Upper lobe of left lung (tissue), 6 donors: ENCODE data around the gene PPM1F. TPM values are rescaled to one million over a fixed set of nuclear protein-coding genes. Genes with fewer than 3 reads are reported as not detected.
"Not testable (repeated sequence)": the region's sequence is repeated elsewhere in the genome, so short reads cannot be mapped to it uniquely, and the experiment has no call there.

Experiments
- ATAC-seq, 2 donors: fragments of 200-7000 bp; cut with Tn5 transposase; one replicate each; pipeline ENCODE4 v1.9.1; 2022; ENCODE audit warnings: mild to moderate bottlenecking in 2 of 2, moderate library complexity in 2 of 2; ENCODE audit not compliant: low FRiP score in 2 of 2
- DNase-seq, 2 donors: peaks; one replicate each; pipeline ENCODE4 v3.0.0-alpha.2; 2019 to 2020
- H3K27ac ChIP-seq, 4 donors: fragments of 200-600 bp; sonication (generic); one replicate each; pipeline ENCODE4 v1.5.1; 2016 to 2019
- H3K27me3 ChIP-seq, 4 donors: fragments of 200-600 bp; sonication (generic); one replicate each; pipeline ENCODE4 v1.5.1; 2017 to 2019
- H3K36me3 ChIP-seq, 4 donors: fragments of 200-600 bp; sonication (generic); one replicate each; pipeline ENCODE4 v1.5.1; 2016 to 2019
- H3K4me1 ChIP-seq, 4 donors: fragments of 200-600 bp; sonication (generic); one replicate each; pipeline ENCODE4 v1.5.1; 2018 to 2019
- H3K4me3 ChIP-seq, 4 donors: fragments of 200-600 bp; sonication (generic); one replicate each; pipeline ENCODE4 v1.5.1; 2017 to 2019; ENCODE audit warnings: mild to moderate bottlenecking in 2 of 4, moderate library complexity in 1 of 4
- H3K9me3 ChIP-seq, 4 donors: fragments of 200-600 bp; sonication (generic); one replicate each; pipeline ENCODE4 v1.5.1; 2018 to 2019
- EP300 ChIP-seq, 4 donors: sonication (generic); formaldehyde crosslinking; IDR thresholded peaks; one replicate each; pipeline ENCODE4 v1.5.1; 2017; ENCODE audit warnings: antibody characterized with exemption in 4 of 4, control low read depth in 2 of 4
- POLR2A ChIP-seq, 4 donors: fragments of 450-650 bp; IDR thresholded peaks; one replicate each; pipeline ENCODE4 v1.5.1; 2016 to 2017; ENCODE audit warnings: antibody characterized with exemption in 4 of 4, mild to moderate bottlenecking in 2 of 4
- POLR2AphosphoS5 ChIP-seq, 2 donors: sonication (generic); formaldehyde crosslinking; IDR thresholded peaks; one replicate each; pipeline ENCODE4 v1.5.1; 2017; ENCODE audit warnings: antibody characterized with exemption in 2 of 2
- WGBS, 2 donors: methylation state at CpG; one replicate each; pipeline ENCODE4 v1.1.5; 2017 to 2018; 5-methylcytosine and 5-hydroxymethylcytosine counted together
- total RNA-seq, 6 donors: library from RNA; depleted of rRNA in 4 of 6; stranded (reverse); fragments of >200 nt in 4 of 6; gene quantifications; one replicate each; pipeline versions ENCODE4 v1.1.0 to v1.2.1, GENCODE V29; 2016 to 2021
- TF ChIP-seq, protein P1 (sequence below), 6 experiments: fragments of 450-650 bp in 4 of 6; fragments of 200-600 bp in 2 of 6; sonication (generic) in 2 of 6; IDR thresholded peaks; one replicate each; pipeline ENCODE4 v1.5.1; 2016 to 2019; ENCODE audit warnings: antibody characterized with exemption in 6 of 6
- donor health status: DM: no; HTN: no; CAD: no; lungs with moderate emphysema.
- donor health status: DM: no; HTN: yes; CAD: no; lungs with severe emphysema.

The PPM1F gene
- total RNA-seq, 6 donors from 2014 or later = 21.0 to 85.3 (median 33.2) TPM

DNA sequence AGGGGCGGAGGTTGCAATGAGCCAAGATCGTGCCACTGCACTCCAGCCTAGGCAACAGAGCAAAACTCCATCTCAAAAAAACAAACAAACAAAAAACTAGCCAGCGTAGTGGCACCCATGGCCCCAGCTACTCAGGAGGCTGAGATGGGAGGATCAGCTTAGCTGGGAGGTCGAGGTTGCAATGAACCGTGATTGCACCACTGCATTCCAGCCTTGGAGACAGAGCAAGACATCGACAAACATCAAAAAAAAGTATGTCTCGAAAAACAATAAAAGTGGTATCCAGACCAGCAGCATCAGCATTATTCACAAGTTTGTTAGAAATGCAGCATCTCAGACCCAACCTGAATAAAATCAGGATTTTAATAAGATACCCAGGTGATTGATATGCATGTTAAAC lies 79.0 kb downstream of the PPM1F start:
- Histone ChIP-seq H3K4me1 (peaks cover 0 to 8% (median 1%) of the 10 kb centered on the region in 4 donors), H3K36me3 (no peaks in the 10 kb centered on the region), H3K4me3 (no peak overlapping the region), H3K9me3 (no peaks in the 10 kb centered on the region), H3K27me3 (no peaks in the 10 kb centered on the region), H3K27ac (no peak overlapping the region)
- WGBS, 2 donors = 90 to 95% methylated on average over 7 of the region's 7 CpGs
- TF ChIP-seq EP300 (IDR thresholded peaks at IDR 0.05) (no peak), POLR2AphosphoS5 (IDR thresholded peaks at IDR 0.05) (no peak), POLR2A (IDR thresholded peaks at IDR 0.05) (no peak)
- TF ChIP-seq, protein P1, sequence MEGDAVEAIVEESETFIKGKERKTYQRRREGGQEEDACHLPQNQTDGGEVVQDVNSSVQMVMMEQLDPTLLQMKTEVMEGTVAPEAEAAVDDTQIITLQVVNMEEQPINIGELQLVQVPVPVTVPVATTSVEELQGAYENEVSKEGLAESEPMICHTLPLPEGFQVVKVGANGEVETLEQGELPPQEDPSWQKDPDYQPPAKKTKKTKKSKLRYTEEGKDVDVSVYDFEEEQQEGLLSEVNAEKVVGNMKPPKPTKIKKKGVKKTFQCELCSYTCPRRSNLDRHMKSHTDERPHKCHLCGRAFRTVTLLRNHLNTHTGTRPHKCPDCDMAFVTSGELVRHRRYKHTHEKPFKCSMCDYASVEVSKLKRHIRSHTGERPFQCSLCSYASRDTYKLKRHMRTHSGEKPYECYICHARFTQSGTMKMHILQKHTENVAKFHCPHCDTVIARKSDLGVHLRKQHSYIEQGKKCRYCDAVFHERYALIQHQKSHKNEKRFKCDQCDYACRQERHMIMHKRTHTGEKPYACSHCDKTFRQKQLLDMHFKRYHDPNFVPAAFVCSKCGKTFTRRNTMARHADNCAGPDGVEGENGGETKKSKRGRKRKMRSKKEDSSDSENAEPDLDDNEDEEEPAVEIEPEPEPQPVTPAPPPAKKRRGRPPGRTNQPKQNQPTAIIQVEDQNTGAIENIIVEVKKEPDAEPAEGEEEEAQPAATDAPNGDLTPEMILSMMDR (IDR thresholded peaks at IDR 0.05) = no peak
- DNase-seq = no peak
- no peak for ATAC-seq

DNA sequence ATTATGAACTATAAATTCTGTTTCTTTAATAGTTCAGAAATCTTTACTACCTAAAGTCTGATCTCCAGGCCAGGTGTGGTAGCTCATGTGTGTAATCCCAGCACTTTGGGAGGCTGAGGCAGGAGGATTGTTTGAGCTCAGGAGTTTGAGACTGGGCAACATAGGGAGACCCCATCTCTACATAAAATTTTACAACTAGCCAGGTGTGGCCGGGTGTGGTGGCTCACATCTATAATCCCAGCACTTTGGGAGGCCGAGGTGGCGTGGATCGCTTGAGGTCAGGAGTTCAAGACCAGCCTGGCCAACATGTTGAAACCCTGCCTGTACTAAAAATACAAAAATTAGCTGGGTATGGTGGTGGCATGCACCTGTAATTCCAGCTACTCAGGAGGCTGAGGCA lies 79.9 kb downstream of the PPM1F start:
- H3K27ac ChIP-seq, H3K36me3 ChIP-seq, H3K9me3 ChIP-seq, ATAC-seq, H3K27me3 ChIP-seq, H3K4me3 ChIP-seq, DNase-seq: not testable (repeated sequence)
- peaks cover 0 to 13% (median 7%) of the 10 kb centered on the region in 4 donors for H3K4me1 ChIP-seq
- WGBS, 2 donors = 92 to 95% methylated on average over 4 of the region's 4 CpGs

Other genes with a start within 250 kb of the PPM1F start
- 10 to 100 TPM in 1 of 6 donors, 1 to 10 TPM in 5; 4.4 to 11.6 (median 7.4) TPM for gene YPEL1, start 217.1 kb downstream of the PPM1F start, total RNA-seq
- 100 to 1,000 TPM in 2 of 6 donors, 10 to 100 TPM in 4; 50.2 to 180 (median 65.9) TPM for gene MAPK1, start 85.2 kb downstream of the PPM1F start, total RNA-seq
- 100 to 1,000 TPM in 1 of 6 donors, 10 to 100 TPM in 5; 22.5 to 111 (median 34.0) TPM for gene TOP3B, start 29.9 kb upstream of the PPM1F start, total RNA-seq